ENCODE measurements around the gene TARS1.
"Not testable (repeated sequence)": the region's sequence is repeated elsewhere in the genome, so short reads cannot be mapped to it uniquely, and the experiment has no call there.

TARS1 gene

GRCh38 chr5:33489481-33490067, 48.8 kb downstream of the TARS1 start:
- DNase-seq = no peak

GRCh38 chr5:33490071-33490665, 49.4 kb downstream of the TARS1 start:
- no peak for DNase-seq

GRCh38 chr5:33491941-33492340, 51.2 kb downstream of the TARS1 start:
- DNase-seq = no peak

- DNase-seq = no peak
Observed at GRCh38 chr5:33494466-33494865, 53.7 kb downstream of the TARS1 start.

GRCh38 chr5:33501260-33501659, 60.5 kb downstream of the TARS1 start:
- no peak for DNase-seq

GRCh38 chr5:33501899-33502298, 61.1 kb downstream of the TARS1 start:
- no peak for DNase-seq

- no peak for DNase-seq
Observed at GRCh38 chr5:33504570-33504969, 63.8 kb downstream of the TARS1 start.

GRCh38 chr5:33507426-33507825, 66.7 kb downstream of the TARS1 start:
- DNase-seq = no peak

- DNase-seq = no peak
Observed at GRCh38 chr5:33509036-33509435, 68.3 kb downstream of the TARS1 start.

- DNase-seq = no peak
Observed at GRCh38 chr5:33513462-33514185, 72.9 kb downstream of the TARS1 start.

GRCh38 chr5:33515366-33515765, 74.6 kb downstream of the TARS1 start:
- not testable (repeated sequence) for DNase-seq

GRCh38 chr5:33516421-33516820, 75.7 kb downstream of the TARS1 start:
- no peak for DNase-seq
